Nephron progenitor cell (in vitro differentiated cells): Measurements from ENCODE around the gene FGD5.

Experiments
- DNase-seq: peaks from one replicate; pipeline ENCODE4 v3.0.0; 2021
- H3K27ac Mint-ChIP-seq: 2 replicates; pipeline ENCODE4 v1.8.0; 2021; ENCODE audit warnings: mild to moderate bottlenecking, moderate library complexity, mixed read lengths
- H3K27me3 Mint-ChIP-seq: 2 replicates; pipeline ENCODE4 v1.8.0; 2021; ENCODE audit warnings: mild to moderate bottlenecking, low read depth, mixed read lengths; ENCODE audit not compliant: poor library complexity
- H3K36me3 Mint-ChIP-seq: 2 replicates; pipeline ENCODE4 v1.8.0; 2021; ENCODE audit warnings: low read depth, mixed read lengths
- H3K4me1 Mint-ChIP-seq: 2 replicates; pipeline ENCODE4 v1.8.0; 2021; ENCODE audit warnings: mixed read lengths
- H3K4me3 Mint-ChIP-seq: 2 replicates; pipeline ENCODE4 v1.8.0; 2021; ENCODE audit warnings: mild to moderate bottlenecking, moderate library complexity, mixed read lengths
- H3K9me3 Mint-ChIP-seq: 2 replicates; pipeline ENCODE4 v1.8.0; 2021; ENCODE audit warnings: mild to moderate bottlenecking, moderate library complexity, mixed read lengths
- CTCF ChIP-seq: fragments of 200-600 bp; sonication (generic); IDR thresholded peaks from 2 replicates; pipeline ENCODE4 v1.5.0; 2021; ENCODE audit warnings: antibody characterized with exemption

The FGD5 gene

GRCh38 chr3:14863333-14864100 is 44.8 kb downstream of the FGD5 start:
- Mint-ChIP-seq H3K36me3 (no peaks in the 10 kb centered on the region), H3K27ac (no peak overlapping the region), H3K4me3 (no peak overlapping the region), H3K4me1 (peaks cover 16% of the 10 kb centered on the region), H3K27me3 (peaks cover 18% of the 10 kb centered on the region), H3K9me3 (no peaks in the 10 kb centered on the region)
- TF ChIP-seq CTCF: no peak
- DNase-seq: no peak

- Mint-ChIP-seq H3K4me1 (peaks cover 16% of the 10 kb centered on the region), H3K4me3 (no peak overlapping the region), H3K27me3 (peaks cover 18% of the 10 kb centered on the region), H3K27ac (no peak overlapping the region), H3K36me3 (no peaks in the 10 kb centered on the region), H3K9me3 (no peaks in the 10 kb centered on the region)
- TF ChIP-seq CTCF: no peak
- DNase-seq: no peak
Measured at GRCh38 chr3:14864131-14864530, 45.4 kb downstream of the FGD5 start.

GRCh38 chr3:14866627-14867026 is 47.9 kb downstream of the FGD5 start:
- peaks cover 34% of the 10 kb centered on the region for H3K27me3 Mint-ChIP-seq
- H3K9me3 Mint-ChIP-seq: no peaks in the 10 kb centered on the region
- no peak overlapping the region for H3K4me3 Mint-ChIP-seq
- H3K4me1 Mint-ChIP-seq: peaks cover 6% of the 10 kb centered on the region
- no peaks in the 10 kb centered on the region for H3K36me3 Mint-ChIP-seq
- no peak for TF ChIP-seq CTCF
- H3K27ac Mint-ChIP-seq: no peak overlapping the region
- no peak for DNase-seq

DNA sequence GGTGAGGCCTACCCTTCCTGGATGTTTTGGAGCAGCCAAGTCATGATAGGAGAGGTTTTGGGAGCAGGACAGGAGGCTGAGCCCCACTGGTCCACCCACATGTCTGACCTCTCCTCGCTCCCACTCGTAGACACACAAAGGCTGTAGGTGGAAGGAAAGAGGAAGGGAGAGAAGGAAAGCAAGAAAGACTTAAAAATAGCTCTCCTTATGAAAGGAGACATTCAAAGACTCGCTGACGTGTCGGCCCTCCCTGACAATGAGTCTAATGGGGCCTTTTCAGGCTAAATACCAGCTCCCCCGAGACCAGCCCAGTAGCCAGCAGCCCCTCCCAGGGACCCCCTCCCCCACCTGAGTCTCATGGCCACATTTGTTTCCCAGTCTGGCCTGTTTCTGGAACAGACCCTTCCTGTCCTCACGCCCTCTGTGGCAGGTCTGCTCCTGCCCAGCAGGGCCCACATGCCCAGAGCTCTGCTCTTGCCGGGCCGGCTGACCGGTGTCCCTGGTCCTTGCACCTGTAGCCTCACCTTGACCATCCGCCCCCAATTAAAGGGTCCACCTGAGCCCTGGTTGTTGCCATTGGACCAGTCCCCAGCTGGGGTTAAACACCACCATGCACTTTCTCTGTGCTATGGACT is 49.3 kb downstream of the FGD5 start:
- no peaks in the 10 kb centered on the region for H3K36me3 Mint-ChIP-seq
- H3K27ac Mint-ChIP-seq: peak overlapping the region; percentile 33

GRCh38 chr3:14869917-14870782 is 51.4 kb downstream of the FGD5 start:
- H3K4me1 Mint-ChIP-seq: peaks cover 5% of the 10 kb centered on the region
- no peaks in the 10 kb centered on the region for H3K9me3 Mint-ChIP-seq
- no peaks in the 10 kb centered on the region for H3K36me3 Mint-ChIP-seq
- H3K4me3 Mint-ChIP-seq: no peak overlapping the region
- no peak for TF ChIP-seq CTCF
- no peak for DNase-seq
- no peak overlapping the region for H3K27ac Mint-ChIP-seq
- peaks cover 30% of the 10 kb centered on the region for H3K27me3 Mint-ChIP-seq

More for the DNA sequence above, 49.3 kb downstream of the FGD5 start:
- TF ChIP-seq CTCF: no peak
- no peaks in the 10 kb centered on the region for H3K9me3 Mint-ChIP-seq
- H3K4me3 Mint-ChIP-seq: no peak overlapping the region
- peaks cover 32% of the 10 kb centered on the region for H3K27me3 Mint-ChIP-seq
- H3K4me1 Mint-ChIP-seq: no peaks in the 10 kb centered on the region
- DNase-seq: no peak
